ENCODE data around the gene ELAVL3. TPM values are rescaled to one million over a fixed set of nuclear protein-coding genes. Genes with fewer than 3 reads are reported as not detected.

Gene ELAVL3
- total RNA-seq, 2 experiments from 2014 or later, result 0.71 TPM; not detected in 1

DNA sequence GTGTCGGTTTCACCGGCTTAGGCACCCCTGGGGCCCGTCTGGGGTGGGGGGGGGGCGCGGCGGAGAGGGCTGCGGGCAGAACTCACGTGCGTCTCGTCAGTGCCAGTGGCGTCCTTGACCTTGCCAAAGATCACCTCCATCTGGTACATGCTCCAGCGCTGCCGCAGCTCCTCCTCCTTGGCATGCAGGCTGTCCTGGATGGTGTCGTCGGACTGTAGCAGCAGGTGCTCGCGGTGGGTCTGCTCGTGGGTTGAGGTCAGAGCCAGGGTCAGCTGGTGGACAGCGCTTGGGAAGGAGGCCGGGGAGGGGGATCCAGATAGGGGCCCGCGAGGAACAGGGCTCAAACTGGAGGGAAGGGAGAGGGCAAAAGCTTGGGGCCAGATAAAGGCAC, 57.1 kb downstream of the ELAVL3 start:
- Mint-ChIP-seq H3K4me1 (ENCODE audit: low read depth) (peaks cover 36% of the 10 kb centered on the region), H3K27ac (no peak overlapping the region), H3K27me3 (ENCODE audit: low read depth) (peaks cover 45% of the 10 kb centered on the region), H3K4me3 (no peak overlapping the region), H3K9me3 (ENCODE audit: insufficient read depth) (no peaks in the 10 kb centered on the region), H3K36me3 (ENCODE audit: low read depth) (no peaks in the 10 kb centered on the region)
- DNase-seq, result no peak
- CTCF ChIA-PET, result interaction anchor here (2.3 kb wide), 1 partner anchor 43 kb away, joined by 9 read pairs; no protein-coding TSS in a partner anchor
- POLR2A ChIA-PET, result no interaction called here
- no peak for ATAC-seq

DNA sequence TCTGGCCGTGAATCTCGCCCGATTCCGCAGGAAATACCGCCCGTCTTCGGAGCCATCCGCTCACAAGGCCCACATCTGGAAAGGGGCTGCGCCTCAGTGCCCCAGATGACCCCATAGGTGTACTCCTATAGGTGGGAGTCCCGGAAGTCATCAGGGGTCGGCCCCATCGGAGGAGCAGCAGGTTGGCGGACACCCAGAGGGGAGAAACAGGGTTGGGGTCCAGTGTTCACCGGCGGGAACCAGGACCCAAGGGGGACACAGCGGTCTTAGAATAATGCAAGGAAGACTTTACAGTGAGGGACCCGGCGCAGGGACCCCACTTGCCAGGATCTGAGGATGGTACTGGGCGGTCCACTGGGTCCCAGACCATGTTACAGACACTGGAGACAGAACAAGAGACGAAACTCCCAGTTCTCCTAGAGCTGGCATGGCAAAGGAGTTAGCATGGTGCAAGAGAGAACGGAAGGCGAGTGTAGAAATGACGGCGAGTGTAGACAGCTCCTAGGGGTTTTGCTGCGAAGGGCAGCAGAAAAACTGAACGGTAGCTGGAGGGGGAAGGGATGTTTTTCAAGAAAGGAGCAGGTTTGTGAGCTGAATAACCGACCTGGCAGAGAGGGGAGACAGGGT, 57.6 kb downstream of the ELAVL3 start:
- peaks cover 50% of the 10 kb centered on the region for H3K27me3 Mint-ChIP-seq (ENCODE audit: low read depth)
- H3K27ac Mint-ChIP-seq, result no peak overlapping the region
- DNase-seq, result no peak
- ChIA-PET CTCF (interaction anchor here (0.8 to 2.3 kb wide), 2 partner anchors 42 to 180 kb away, joined by 3 to 9 read pairs; no protein-coding TSS in a partner anchor), POLR2A (no interaction called here)
- peaks cover 36% of the 10 kb centered on the region for H3K4me1 Mint-ChIP-seq (ENCODE audit: low read depth)
- no peaks in the 10 kb centered on the region for H3K9me3 Mint-ChIP-seq (ENCODE audit: insufficient read depth)
- ATAC-seq, result no peak
- H3K4me3 Mint-ChIP-seq, result no peak overlapping the region
- no peaks in the 10 kb centered on the region for H3K36me3 Mint-ChIP-seq (ENCODE audit: low read depth)

DNA sequence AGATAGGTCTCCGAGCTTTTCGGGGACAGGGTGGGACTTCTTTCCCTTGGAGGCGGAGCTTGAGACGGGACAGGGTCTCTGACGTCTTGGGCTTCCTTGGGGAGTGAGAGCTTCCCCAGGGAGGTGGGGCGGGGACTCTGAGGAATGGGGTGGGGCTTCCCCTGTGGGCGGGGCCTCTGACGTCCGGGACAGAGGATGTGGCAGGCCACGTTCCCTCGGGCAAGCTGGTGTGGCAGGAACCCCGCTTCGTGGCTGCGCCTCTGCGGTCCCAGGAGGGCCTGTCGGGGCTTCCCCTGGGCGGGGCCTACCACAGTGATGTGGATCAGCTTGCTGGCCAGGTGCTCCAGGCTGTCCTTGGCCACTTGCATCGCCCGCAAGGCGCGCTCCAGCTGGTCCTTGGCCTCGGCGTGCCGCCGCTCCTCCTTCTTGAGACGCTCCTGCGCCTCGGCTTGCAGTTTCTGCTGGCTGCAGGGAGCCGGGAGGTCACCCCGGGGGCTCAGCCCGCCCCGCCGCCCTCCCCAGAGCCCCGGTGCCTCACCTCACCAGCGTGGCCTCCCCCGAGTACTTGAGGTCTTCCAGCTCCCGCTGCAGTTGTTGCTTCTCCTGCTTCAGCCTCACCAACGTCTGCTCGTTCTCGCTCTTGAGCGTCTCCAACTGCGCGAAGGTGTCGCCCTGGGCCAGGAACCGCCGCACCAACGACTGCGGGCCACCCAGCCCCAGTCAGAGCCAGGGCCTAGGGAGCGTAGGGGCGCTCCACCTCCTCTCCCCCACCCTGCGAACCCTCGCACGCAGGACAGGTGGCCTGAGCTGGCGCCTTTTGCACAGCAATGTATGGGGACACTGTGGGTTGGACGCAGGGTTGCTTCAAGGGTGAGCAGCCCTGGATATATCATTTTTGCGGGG, 58.4 kb downstream of the ELAVL3 start:
- CTCF ChIA-PET, result interaction anchor here (0.8 to 2.3 kb wide), 4 partner anchors 10 to 179 kb away, joined by 3 to 10 read pairs (median 6); partner anchors contain the start of genes ODAD3 and PRKCSH
- Mint-ChIP-seq H3K4me3 (peak overlapping the region; percentile 45), H3K27ac (no peak overlapping the region), H3K36me3 (ENCODE audit: low read depth) (no peaks in the 10 kb centered on the region), H3K9me3 (ENCODE audit: insufficient read depth) (no peaks in the 10 kb centered on the region), H3K27me3 (ENCODE audit: low read depth) (peaks cover 58% of the 10 kb centered on the region), H3K4me1 (ENCODE audit: low read depth) (peaks cover 36% of the 10 kb centered on the region)
- ATAC-seq (peak; percentile 74), DNase-seq (peak; percentile 88)
- POLR2A ChIA-PET, result interaction anchor here (1.2 kb wide), 1 partner anchor 39 kb away, joined by 4 read pairs; no protein-coding TSS in a partner anchor

DNA sequence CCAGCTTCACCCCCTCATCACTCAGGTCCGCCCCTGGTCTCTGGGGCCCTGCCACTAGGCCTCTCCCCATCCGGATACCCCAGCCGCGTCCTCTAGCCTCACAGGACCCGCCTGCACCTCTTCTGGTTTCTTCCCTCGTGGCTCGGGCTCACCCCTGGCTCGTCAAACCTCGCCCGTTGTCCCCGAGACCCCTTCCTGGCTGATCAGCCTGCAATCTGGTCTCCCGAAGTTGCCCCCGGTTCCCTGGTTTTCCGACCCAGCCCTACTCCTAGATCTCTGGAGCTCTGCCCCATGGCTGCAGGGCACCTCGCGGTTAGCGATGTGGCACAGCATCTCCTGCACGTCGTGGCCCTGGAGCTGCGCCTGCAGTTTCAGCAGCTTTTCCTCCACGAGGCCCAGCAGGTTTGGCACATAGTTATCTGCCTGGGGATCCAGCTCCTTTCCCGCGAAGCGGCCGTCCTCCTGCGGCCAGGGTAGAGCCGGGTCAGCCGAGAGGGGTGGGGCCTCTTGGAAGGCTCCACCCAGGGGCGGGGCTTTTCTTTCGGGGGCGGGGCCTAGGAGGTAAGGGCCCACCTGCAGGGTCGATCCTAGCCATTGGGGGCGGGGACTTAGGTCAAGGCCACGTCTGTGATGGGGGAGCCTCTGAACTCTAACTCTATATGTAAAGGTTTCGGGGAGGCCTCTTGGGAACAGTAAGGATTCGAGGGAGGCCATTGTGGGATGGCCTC, 59.3 kb downstream of the ELAVL3 start:
- H3K36me3 Mint-ChIP-seq (ENCODE audit: low read depth), result no peaks in the 10 kb centered on the region
- DNase-seq, result peak; percentile 62
- no peaks in the 10 kb centered on the region for H3K9me3 Mint-ChIP-seq (ENCODE audit: insufficient read depth)
- peak overlapping the region; percentile 3 for H3K4me3 Mint-ChIP-seq
- ChIA-PET POLR2A (interaction anchor here (0.6 to 1.2 kb wide), 2 partner anchors 14 to 39 kb away, joined by 3 to 4 read pairs; no protein-coding TSS in a partner anchor), CTCF (interaction anchor here (1.4 to 2.3 kb wide), 3 partner anchors 10 to 41 kb away, joined by 4 to 10 read pairs (median 9); partner anchors contain the start of genes ODAD3 and PRKCSH)
- no peak overlapping the region for H3K27ac Mint-ChIP-seq
- peaks cover 36% of the 10 kb centered on the region for H3K4me1 Mint-ChIP-seq (ENCODE audit: low read depth)
- peak; percentile 45 for ATAC-seq
- peaks cover 65% of the 10 kb centered on the region for H3K27me3 Mint-ChIP-seq (ENCODE audit: low read depth)

DNA sequence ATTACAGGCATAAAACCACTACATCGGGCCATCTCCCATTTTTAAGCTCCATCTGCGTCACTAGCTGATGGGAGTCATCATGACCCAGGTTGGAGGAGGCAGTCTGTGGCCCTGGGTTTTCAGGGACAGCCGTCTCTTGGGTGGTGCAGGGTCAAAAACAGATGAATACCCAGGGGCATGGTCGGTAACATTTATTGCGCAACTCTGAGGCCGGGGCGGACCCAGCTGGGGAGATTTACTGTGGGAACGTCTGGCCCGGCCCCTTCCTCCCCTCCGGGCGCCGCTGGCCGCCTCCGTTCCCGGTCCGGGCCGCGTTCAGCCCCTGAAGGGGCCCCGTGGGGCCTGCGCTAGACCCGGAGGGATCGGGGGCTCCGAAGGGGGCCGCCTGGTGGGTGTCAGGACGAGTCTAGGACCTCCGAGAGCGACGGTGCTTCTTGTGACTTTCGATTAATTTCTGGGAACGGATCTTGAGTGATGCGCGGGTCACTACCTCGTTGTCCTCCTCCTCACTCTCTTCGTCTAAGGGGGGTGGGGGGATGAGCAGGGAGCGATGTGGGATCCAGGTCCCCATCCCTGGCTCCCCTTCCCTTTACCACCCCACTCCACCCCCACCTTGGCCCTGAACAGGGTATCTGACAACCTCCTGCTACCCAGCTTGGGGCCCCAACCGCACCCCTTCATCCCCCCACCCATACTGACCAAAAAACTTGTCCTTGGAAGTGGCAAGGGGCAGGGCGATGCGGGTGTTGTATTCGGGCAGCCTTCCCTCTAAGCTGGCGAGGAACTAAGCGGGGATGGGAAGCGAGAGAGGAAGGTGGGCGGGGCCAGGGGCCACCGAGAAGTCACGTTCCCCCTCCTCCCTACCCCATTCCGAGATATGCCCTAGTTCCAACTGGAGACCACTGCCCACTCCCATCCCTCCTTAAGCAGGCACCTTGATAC, 60.1 kb downstream of the ELAVL3 start:
- peaks cover 36% of the 10 kb centered on the region for H3K4me1 Mint-ChIP-seq (ENCODE audit: low read depth)
- ChIA-PET CTCF (interaction anchor here (1.8 kb wide), 1 partner anchor 14 kb away, joined by 10 read pairs; the partner anchor contains the start of genes ODAD3 and PRKCSH), POLR2A (interaction anchor here (0.6 to 1.2 kb wide), 2 partner anchors 13 to 38 kb away, joined by 3 to 4 read pairs; no protein-coding TSS in a partner anchor)
- DNase-seq, result no peak
- H3K27me3 Mint-ChIP-seq (ENCODE audit: low read depth), result peaks cover 68% of the 10 kb centered on the region
- peak overlapping the region; percentile 36 for H3K4me3 Mint-ChIP-seq
- no peaks in the 10 kb centered on the region for H3K9me3 Mint-ChIP-seq (ENCODE audit: insufficient read depth)
- no peaks in the 10 kb centered on the region for H3K36me3 Mint-ChIP-seq (ENCODE audit: low read depth)
- ATAC-seq, result no peak
- no peak overlapping the region for H3K27ac Mint-ChIP-seq

DNA sequence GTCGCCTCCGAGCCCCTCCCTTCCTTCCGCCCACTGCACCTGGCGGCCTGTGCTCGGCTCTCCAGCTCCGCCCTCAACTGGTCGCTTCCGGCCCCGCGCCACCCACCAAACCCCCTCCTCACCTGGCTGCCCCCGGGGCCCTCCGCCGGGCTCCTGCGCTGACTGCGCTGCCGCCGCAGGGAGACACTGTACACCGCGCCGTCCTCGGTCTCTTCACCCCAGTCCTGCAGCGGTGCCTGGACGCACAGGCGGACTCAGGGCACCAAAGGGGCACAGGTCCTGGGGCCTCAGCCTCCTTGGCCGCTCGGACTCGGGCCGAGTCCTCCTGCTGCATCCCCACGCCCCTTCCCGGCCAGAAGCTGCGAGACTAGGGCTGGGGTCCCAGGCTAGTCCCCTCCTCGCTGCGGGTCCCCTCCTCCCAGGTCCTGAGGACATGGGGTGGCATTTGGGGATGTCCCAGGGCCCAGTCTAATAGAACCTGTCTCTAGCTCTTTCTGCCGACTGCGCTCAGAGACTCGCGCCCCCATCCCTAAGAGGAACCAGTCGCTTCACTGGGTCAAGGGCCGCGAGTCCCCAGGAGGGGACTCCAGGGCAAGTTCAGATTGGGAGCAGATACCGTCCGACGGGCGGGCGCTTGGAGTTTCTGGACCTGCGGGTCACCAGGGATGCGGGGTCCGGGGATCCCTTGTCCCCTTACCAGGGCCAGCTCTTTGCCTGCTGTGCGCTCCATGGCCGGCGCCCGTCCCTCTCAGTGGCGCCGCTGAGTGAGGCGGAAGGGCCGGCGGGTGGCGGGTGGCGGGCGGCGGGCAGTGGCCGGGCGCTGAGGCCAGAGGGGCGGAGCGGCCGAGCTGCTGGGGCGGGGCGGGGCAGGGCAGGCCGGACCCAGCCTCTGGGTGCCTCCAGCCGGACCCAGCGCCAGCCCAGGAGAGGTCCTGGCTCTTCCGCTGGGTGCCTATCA, 62.0 kb downstream of the ELAVL3 start, which contains the start of gene RGL3:
Gene RGL3 (minus strand): TSS at position 766 of the 958 bp plus-strand sequence. CDS start 36 bp downstream, at position 730.
- ChIA-PET POLR2A (interaction anchor here (0.6 to 0.8 kb wide), 2 partner anchors 18 to 42 kb away, joined by 3 read pairs; no protein-coding TSS in a partner anchor), CTCF (interaction anchor here (1.0 to 1.5 kb wide), 2 partner anchors 12 to 26 kb away, joined by 3 read pairs; no protein-coding TSS in a partner anchor)
- Mint-ChIP-seq H3K9me3 (ENCODE audit: insufficient read depth) (no peaks in the 10 kb centered on the region), H3K36me3 (ENCODE audit: low read depth) (no peaks in the 10 kb centered on the region), H3K4me1 (ENCODE audit: low read depth) (peaks cover 34% of the 10 kb centered on the region), H3K27ac (no peak within 1 kb of the TSS), H3K4me3 (no peak within 1 kb of the TSS), H3K27me3 (ENCODE audit: low read depth) (peaks cover 68% of the 10 kb centered on the region)
- no peak for DNase-seq
- no peak for ATAC-seq

DNA sequence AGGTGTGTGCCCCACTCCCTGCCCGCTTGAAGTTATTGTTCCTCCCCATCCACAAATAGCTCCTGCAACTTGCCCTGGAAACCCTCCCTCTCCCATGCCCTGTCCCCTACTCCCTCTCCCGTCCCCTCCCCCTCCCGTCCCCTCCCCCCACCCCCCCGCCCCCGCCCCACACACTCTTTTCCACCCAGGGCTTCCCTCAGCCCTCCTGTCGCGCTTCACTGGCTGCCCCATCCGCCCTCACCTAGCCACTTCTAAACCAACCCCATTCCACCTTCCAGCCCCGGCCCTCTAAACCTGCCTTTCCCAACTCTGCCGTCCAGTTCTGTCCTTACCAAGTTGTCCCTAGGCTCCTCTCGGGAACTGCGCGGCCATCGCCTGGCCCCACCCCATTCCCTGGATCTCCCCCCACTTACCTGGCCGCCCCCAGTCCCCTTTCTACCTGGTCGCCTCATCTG, 62.7 kb downstream of the ELAVL3 start:
- no peaks in the 10 kb centered on the region for H3K9me3 Mint-ChIP-seq (ENCODE audit: insufficient read depth)
- ChIA-PET CTCF (no interaction called here), POLR2A (no interaction called here)
- H3K27me3 Mint-ChIP-seq (ENCODE audit: low read depth), result peaks cover 61% of the 10 kb centered on the region
- DNase-seq (no peak), ATAC-seq (no peak)
- H3K4me1 Mint-ChIP-seq (ENCODE audit: low read depth), result peaks cover 26% of the 10 kb centered on the region
- H3K4me3 Mint-ChIP-seq, result no peak overlapping the region
- H3K36me3 Mint-ChIP-seq (ENCODE audit: low read depth), result no peaks in the 10 kb centered on the region
- H3K27ac Mint-ChIP-seq, result no peak overlapping the region

DNA sequence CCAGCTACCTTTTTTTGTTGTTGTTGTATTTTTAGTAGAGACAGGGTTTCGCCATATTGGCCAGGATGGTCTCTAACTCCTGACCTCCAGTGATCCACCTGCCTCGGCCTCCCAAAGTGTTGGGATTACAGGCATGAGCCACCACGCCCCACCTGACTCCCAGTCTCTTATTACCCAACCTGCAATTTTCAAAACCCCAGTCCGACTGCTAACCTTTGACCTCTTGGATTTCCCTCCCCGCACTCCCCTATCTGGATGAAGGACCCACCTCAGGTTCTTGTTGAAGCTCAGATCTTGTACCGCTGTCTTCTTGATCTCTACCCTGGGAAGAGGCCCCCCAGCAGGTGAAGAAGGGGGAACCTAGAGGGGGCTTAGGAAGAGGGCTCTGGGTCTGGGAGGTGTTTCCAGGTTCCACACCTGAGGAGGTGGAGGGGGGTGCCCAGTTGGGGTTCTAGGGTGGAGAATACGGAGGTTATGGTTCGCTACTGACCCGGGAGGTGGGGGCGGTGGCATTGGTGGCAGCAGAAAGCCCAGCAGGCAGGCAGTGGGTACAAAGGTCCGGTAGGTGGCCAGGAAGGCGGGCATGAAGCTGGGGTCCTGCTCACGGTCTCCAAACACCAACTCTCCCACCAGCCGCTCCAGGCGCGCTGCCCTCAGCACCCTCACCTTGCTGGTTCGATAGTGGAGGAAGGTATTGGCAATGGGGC, 64.3 kb downstream of the ELAVL3 start:
- CTCF ChIA-PET, result interaction anchor here (1.4 kb wide), 1 partner anchor 19 kb away, joined by 4 read pairs; the partner anchor contains the start of gene PRKCSH
- ATAC-seq (no peak), DNase-seq (no peak)
- H3K36me3 Mint-ChIP-seq (ENCODE audit: low read depth), result no peaks in the 10 kb centered on the region
- peaks cover 12% of the 10 kb centered on the region for H3K4me1 Mint-ChIP-seq (ENCODE audit: low read depth)
- H3K27ac Mint-ChIP-seq, result no peak overlapping the region
- peaks cover 48% of the 10 kb centered on the region for H3K27me3 Mint-ChIP-seq (ENCODE audit: low read depth)
- H3K9me3 Mint-ChIP-seq (ENCODE audit: insufficient read depth), result no peaks in the 10 kb centered on the region
- POLR2A ChIA-PET, result no interaction called here
- H3K4me3 Mint-ChIP-seq, result no peak overlapping the region

DNA sequence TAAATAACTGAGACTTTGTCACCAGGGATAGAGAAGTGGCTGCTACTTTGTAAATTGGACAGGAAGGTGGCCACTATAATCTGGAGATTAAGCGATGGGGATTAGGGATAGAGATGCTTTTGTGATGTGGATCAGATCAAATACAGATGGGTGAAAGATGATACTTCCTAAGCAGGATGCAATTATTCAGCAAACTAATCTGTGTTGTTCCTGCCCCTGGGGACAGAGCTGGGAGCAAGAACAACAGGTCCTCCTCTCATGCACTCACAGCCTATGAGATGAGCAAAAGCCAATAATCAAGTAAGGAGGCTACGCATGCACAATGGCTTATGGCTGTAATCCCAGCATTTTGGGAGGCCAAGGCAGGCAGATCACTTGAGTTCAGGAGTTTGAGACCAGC, 66.3 kb downstream of the ELAVL3 start:
- Mint-ChIP-seq H3K4me3 (no peak overlapping the region), H3K4me1 (ENCODE audit: low read depth) (no peaks in the 10 kb centered on the region), H3K27me3 (ENCODE audit: low read depth) (peaks cover 38% of the 10 kb centered on the region), H3K27ac (no peak overlapping the region), H3K36me3 (ENCODE audit: low read depth) (no peaks in the 10 kb centered on the region), H3K9me3 (ENCODE audit: insufficient read depth) (no peaks in the 10 kb centered on the region)
- ATAC-seq (no peak), DNase-seq (no peak)
- CTCF ChIA-PET, result interaction anchor here (1.4 kb wide), 1 partner anchor 288 kb away, joined by 3 read pairs; no protein-coding TSS in a partner anchor
- POLR2A ChIA-PET, result interaction anchor here (0.7 kb wide), 1 partner anchor 28 kb away, joined by 3 read pairs; no protein-coding TSS in a partner anchor
